HG03039 (cell line): ENCODE data around the gene GABRA6.
"Not testable (repeated sequence)": the region's sequence is repeated elsewhere in the genome, so short reads cannot be mapped to it uniquely, and the experiment has no call there.

Experiments
- ATAC-seq: cut with Tn5 transposase; IDR thresholded peaks from one replicate; pipeline ENCODE4 v1.9.1; 2021; ENCODE audit warnings: mild to moderate bottlenecking, moderate library complexity; ENCODE audit not compliant: unreplicated experiment

The GABRA6 gene

GRCh38 chr5:161685461-161685860 lies at the start of gene GABRA6:
TSS of gene GABRA6 (plus strand) at chr5:161685721. CDS start at chr5:161685990, 269 bp downstream.
- no peak for ATAC-seq

DNA sequence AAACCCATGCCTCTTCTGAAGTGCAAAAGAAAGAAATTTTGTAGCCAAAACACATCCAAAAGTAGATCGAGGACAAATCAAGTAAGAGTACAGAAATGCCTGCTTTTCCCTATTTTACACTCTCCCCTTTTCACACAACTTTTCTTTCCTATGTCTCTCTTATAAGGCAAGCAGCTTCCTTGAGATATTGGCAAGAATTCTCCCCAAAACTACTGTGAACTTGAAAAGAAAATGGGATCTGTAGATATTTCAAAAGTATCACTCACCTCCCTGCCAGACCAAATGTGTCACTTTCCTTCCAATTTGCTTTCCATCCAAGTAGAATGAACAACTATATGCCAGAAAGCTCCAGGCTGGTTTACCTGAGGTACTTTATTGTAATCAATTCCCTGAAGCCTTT lies 47.9 kb upstream of the GABRA6 start:
- ATAC-seq = no peak

DNA sequence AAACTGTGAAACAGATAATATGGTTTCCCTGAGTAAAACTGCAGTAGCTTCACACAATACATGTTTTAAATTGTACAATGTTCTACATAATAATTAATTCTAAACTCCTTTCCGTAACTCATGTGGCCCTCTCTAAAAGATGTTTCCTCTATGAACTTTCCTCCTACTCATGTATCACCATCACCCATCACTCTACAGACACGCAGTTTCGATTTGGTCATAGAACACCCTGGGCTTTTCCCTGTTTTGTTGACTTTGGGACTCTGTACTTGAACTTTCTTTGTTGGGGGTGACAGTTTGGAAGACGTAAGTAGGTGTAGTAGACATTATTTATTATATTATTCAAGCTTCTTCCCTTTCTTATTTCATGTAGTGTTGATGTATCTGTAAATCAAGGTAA lies 44.1 kb upstream of the GABRA6 start:
- ATAC-seq = no peak

DNA sequence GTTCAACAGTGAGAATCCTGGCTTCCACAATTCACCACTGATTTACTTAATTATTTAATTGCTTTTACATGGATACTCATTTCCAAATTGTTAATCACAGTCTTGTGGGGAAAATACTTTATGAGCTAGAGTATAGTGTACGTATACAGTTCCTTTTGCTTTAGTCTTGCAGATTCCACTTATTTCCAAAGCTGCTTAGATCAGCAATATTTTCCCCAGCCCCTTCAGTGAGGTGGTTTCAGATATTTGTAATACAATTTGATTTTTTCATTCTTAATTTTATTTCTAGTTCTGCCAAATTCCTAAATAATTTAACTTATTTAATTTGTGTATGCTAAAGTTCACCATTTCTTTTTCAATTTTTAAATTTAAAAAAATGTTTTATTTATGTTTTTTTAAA lies 40.3 kb upstream of the GABRA6 start:
- ATAC-seq = no peak

DNA sequence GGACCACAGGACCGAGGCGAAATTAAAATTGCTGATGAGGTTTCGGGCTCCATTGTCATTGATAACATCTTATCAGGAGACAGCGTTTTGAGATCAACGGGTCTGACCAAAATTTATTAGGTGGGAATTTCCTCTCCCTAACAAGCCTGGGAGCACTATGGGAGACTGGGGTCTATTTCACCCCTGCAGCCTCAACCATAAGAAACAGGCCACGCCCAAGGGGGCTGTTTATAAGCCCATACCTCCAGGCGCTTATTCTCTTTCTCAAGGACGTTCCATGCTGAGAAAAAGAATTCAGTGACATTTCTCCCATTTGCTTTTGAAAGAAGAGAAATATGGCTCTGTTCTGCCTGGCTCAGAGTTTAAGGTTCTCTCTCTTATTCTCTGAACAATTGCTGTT lies 33.6 kb upstream of the GABRA6 start:
- ATAC-seq = not testable (repeated sequence)

DNA sequence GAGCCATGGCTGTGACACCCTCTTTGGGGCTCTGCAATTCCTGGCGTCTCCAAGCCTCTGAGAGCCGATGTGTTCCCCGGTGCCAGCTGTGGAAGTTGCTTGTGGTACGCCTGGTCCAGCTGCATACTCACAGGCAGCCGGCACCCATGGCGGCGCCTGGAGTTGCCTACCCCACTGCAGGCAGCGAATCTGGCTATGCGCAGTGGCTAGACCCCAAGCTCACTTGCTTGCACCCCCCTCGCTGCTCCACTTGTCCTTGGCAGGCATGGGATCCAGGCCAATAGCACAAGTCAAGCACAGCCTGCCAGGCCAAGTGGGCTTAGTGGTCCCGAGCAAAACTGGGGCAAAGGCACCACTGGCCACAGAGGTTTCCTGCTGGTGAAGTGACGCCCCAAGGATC lies 24.7 kb upstream of the GABRA6 start:
- no peak for ATAC-seq

- no peak for ATAC-seq
Measured at GRCh38 chr5:161663431-161663830, 22.1 kb upstream of the GABRA6 start.

- no peak for ATAC-seq
Measured at GRCh38 chr5:161676103-161676502, 9.4 kb upstream of the GABRA6 start.

- ATAC-seq = no peak
Measured at GRCh38 chr5:161686149-161686548, 628 bp downstream of the GABRA6 start.

- ATAC-seq = no peak
Measured at GRCh38 chr5:161686881-161687280, 1.4 kb downstream of the GABRA6 start.

- ATAC-seq = no peak
Measured at GRCh38 chr5:161687316-161687715, 1.8 kb downstream of the GABRA6 start.

DNA sequence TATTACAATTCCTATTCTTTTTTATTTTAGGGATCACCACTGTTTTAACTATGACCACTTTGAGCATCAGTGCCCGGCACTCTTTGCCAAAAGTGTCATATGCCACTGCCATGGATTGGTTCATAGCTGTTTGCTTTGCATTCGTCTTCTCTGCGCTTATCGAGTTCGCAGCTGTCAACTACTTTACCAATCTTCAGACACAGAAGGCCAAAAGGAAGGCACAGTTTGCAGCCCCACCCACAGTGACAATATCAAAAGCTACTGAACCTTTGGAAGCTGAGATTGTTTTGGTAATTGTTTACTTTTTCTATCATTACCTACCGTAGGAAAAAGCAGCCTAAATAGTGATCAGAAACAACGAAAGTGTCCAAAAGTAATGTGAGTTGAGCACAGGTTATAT lies 6.4 kb downstream of the GABRA6 start:
- no peak for ATAC-seq

DNA sequence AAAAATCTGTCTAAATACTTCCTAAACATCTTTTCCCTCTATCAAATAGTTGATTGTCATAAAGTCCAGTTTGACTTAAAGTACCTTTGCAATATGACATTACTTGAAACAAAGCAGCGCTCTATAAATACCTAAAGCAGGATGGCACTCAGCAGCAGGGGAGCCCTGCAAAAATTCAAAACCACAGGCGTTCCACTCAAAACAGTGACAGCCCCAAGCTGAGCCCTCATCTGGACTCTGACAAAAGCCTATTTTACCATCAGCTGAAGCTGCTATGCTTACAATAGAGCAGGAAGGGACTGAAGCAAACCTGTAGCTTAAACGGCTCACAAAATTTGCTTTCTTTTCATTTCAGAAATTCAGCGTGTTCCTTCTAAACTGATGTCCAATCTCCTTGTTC lies 11.5 kb downstream of the GABRA6 start:
- no peak for ATAC-seq

- no peak for ATAC-seq
Measured at GRCh38 chr5:161700065-161700464, 14.5 kb downstream of the GABRA6 start.

- ATAC-seq = no peak
Measured at GRCh38 chr5:161703528-161703927, 18.0 kb downstream of the GABRA6 start.

DNA sequence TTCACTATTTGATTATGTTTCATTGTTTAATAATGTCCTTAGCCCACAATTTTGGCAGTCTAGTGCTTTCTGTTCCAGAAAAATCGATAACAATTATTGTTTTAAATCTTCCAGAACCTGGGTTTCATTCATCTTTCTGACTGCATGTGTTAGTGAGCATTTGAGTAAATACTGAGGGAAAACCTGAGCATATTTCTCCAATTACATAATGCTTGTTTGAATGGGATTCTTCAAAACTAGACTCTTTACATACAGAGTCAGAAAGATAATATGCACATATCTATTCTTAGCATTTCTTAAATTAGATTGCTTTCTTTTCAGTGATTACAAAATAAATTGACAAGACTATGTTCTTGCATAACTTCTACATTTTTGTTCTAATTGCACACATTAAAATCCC lies 21.9 kb downstream of the GABRA6 start:
- ATAC-seq = no peak

- ATAC-seq = no peak
Measured at GRCh38 chr5:161709239-161709638, 23.7 kb downstream of the GABRA6 start.

GRCh38 chr5:161713042-161713441 lies 27.5 kb downstream of the GABRA6 start:
- no peak for ATAC-seq

GRCh38 chr5:161719157-161719556 lies 33.6 kb downstream of the GABRA6 start:
- no peak for ATAC-seq

- no peak for ATAC-seq
Measured at GRCh38 chr5:161720460-161720859, 34.9 kb downstream of the GABRA6 start.

- ATAC-seq = no peak
Measured at GRCh38 chr5:161734741-161735140, 49.2 kb downstream of the GABRA6 start.

GRCh38 chr5:161740433-161740832 lies 54.9 kb downstream of the GABRA6 start:
- no peak for ATAC-seq

GRCh38 chr5:161744276-161744675 lies 58.8 kb downstream of the GABRA6 start:
- no peak for ATAC-seq

- no peak for ATAC-seq
Measured at GRCh38 chr5:161745392-161745791, 59.9 kb downstream of the GABRA6 start.
